DOHH2 (cell line): ENCODE measurements around the gene NKD1.

Source experiments
- CTCF ChIP-seq: fragments of 200-600 bp; sonication (generic); IDR thresholded peaks from one replicate; pipeline ENCODE4 v1.5.1; 2014; ENCODE audit warnings: antibody characterized with exemption, mild to moderate bottlenecking, low read depth, low read length; ENCODE audit not compliant: poor library complexity, severe bottlenecking
- EZH2phosphoT487 ChIP-seq: fragments of 200-600 bp; sonication (generic); IDR thresholded peaks from 2 replicates; pipeline ENCODE4 v1.6.1; 2017; ENCODE audit warnings: borderline replicate concordance, mild to moderate bottlenecking, antibody characterized with exemption, low read length, moderate library complexity, mixed read lengths

GRCh38 chr16:50559342-50559741, 11.1 kb downstream of the NKD1 start:
- TF ChIP-seq CTCF (no peak), EZH2phosphoT487 (no peak)
